Renal cortex interstitium (tissue), 11 donors: Measurements from ENCODE around the gene ANKRD2. TPM values are rescaled to one million over a fixed set of nuclear protein-coding genes. Genes with fewer than 3 reads are reported as not detected.
"Not testable (repeated sequence)": the region's sequence is repeated elsewhere in the genome, so short reads cannot be mapped to it uniquely, and the experiment has no call there.

Experiments used
- DNase-seq, 11 donors: peaks; one replicate each; pipeline ENCODE4 v3.0.0-alpha.2; 2013; ENCODE audit warnings: low read depth in 9 of 11, low spot score in 4 of 11; ENCODE audit errors: extremely low read depth in 1 of 11
- polyA plus RNA-seq, 3 donors: library from polyadenylated mRNA; unstranded; fragments of 120-200 nt; gene quantifications; one replicate each; pipeline ENCODE4 v1.2.1, GENCODE V29; 2013; ENCODE audit not compliant: insufficient read length in 3 of 3

The ANKRD2 gene
- polyA plus RNA-seq, 3 donors, result 0.42 to 0.65 (median 0.60) TPM

GRCh38 chr10:97566336-97566996 is 6.1 kb upstream of the ANKRD2 start:
- DNase-seq, result no peak

GRCh38 chr10:97567891-97568290 is 4.7 kb upstream of the ANKRD2 start:
- no peak for DNase-seq

DNA sequence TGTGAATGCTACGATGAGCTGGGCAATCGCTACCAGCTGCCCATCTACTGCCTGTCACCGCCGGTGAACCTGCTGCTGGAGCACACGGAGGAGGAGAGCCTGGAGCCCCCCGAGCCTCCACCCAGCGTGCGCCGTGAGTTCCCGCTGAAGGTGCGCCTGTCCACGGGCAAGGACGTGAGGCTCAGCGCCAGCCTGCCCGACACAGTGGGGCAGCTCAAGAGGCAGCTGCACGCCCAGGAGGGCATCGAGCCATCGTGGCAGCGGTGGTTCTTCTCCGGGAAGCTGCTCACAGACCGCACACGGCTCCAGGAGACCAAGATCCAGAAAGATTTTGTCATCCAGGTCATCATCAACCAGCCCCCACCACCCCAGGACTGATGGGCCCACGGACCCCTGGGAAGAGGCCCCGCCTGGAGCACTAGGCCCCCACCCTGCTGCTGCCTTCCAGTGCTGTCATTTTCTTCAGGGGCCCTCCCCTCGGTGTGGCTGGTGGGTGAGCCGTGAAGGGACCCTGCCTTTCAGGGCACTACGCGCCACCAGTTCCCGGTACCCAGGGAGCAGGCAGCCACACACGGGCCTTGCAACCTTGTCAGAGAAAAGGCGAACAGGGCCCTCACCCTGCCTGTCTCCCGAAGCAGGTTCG is 2.3 kb upstream of the ANKRD2 start:
- no peak for DNase-seq

DNA sequence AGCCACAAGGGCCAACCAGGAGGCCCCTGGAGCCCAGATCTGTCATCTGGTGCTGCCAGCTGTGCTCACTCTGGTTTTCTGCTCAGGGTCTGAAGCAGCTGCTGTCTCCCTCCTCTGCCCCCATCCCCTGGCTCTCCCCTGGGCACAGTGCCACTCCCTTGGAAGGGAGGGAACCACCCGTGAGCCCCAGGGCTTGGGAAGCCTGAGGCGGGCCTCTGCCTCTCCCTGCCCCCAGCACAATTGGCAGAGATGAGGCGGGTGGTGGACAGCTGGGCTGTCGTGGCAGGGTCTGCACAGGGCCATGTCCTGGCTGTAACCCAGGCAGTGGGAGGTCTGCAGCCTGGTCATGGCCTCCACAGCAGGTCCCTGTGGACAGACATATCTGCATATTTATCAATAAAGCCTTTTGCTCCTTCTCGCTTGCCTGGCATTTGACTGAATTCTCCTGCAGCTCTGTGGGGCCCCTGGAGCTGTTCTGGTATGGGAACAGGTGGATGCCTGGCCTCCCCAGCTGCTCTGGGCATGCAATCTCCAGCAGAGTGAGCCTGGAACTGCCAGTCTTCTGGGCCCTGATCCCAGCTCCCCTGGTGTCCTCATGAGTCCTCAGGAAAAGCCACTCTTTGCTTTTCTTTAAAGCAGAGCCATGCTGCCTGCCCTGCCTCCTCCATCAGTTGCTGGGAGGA is 1.6 kb upstream of the ANKRD2 start:
- no peak for DNase-seq

- no peak for DNase-seq
Observed at GRCh38 chr10:97571622-97572021, 957 bp upstream of the ANKRD2 start.

- DNase-seq, result no peak
Observed at GRCh38 chr10:97573021-97573420, 442 bp downstream of the ANKRD2 start.

GRCh38 chr10:97573672-97574071 is 1.1 kb downstream of the ANKRD2 start:
- no peak for DNase-seq

GRCh38 chr10:97574374-97575126 is 2.0 kb downstream of the ANKRD2 start:
- DNase-seq, result peak in 8 of 11 donors; percentile 31 to 86 (median 70)

DNA sequence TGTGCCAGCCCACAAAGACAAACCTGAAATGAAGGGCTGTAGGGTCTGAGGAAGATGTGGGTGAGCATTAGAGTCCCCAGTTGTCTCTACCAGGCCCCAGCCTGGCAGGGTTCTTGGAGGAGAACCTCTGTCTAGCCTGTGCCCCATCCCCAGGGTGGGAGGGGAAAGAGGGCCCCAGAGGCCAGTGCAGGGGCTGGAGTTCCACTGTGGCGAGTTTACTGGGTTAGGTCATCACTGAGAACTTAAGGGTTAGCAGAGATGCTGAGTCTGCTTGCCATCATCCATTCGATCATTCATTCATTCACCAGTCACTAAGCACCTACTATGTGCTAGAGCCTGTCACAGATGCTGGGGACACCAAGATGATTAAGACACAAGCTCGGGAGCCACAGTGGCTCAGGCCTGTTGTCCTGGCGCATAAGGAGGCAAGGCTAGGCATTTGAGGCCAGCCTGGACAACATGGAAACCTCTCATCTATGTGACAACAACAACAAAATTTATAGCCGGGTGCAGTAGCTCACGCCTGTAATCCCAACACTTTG is 2.6 kb downstream of the ANKRD2 start:
- no peak for DNase-seq

DNA sequence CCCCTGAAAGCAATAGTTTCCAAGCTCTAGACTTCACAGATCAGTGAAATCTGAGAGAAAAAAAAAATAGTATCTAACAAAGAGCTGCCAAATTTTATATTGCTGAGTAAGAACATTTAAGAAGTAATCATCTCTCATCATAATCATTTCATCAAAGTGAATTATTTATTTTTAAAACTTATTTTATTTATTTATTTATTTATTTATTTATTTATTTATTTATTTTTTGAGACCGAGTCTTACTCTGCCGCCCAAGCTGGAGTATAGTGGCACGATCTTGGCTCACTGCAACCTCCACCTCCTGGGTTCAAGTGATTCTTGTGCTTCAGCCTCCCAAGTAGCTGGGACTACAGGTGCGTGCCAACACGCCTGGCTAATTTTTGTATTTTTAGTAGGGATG is 3.9 kb downstream of the ANKRD2 start:
- DNase-seq, result not testable (repeated sequence)

DNA sequence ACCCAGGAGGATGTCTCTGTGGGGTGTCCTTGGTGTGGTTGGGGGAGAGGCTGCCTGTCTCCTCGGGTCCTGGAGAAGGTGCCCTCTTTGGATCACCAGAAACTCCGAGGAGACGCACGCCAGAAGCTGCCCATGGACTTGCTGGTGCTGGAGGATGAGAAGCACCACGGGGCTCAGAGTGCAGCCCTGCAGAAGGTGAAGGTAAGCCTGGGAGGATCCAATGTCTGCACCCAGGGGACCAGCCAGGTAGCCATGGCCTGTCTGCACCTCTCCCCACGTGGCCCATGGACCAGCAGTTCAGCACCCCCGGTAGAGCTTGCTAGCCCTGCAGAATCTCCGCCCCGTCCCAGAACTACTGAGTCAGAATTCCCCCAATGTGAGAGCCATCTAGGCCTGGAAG is 5.1 kb downstream of the ANKRD2 start:
- no peak for DNase-seq

DNA sequence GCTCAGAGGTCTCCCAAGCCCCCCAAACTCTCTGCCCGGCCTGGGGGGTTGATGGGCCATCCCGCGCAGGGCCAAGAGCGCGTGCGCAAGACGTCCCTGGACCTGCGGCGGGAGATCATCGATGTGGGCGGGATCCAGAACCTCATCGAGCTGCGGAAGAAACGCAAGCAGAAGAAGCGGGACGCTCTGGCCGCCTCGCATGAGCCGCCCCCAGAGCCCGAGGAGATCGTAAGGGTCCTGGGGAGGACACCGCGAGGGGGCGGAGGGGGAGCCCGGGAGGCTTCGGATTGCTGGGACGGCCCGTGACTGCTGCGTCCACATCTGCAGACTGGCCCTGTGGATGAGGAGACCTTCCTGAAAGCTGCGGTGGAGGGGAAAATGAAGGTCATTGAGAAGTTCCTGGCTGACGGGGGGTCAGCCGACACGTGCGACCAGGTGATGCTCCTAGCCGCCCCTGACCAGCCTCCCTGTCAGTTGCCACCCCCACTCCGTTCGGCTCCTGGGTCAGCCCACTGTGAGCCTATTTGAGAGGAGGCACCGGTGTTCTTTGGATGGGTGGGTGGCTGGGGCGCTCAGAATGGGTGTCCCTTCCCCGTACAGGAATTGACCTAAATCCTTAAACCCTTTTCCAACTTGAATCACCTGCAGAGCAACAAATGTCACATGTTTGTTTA is 5.7 kb downstream of the ANKRD2 start:
- DNase-seq, result no peak

DNA sequence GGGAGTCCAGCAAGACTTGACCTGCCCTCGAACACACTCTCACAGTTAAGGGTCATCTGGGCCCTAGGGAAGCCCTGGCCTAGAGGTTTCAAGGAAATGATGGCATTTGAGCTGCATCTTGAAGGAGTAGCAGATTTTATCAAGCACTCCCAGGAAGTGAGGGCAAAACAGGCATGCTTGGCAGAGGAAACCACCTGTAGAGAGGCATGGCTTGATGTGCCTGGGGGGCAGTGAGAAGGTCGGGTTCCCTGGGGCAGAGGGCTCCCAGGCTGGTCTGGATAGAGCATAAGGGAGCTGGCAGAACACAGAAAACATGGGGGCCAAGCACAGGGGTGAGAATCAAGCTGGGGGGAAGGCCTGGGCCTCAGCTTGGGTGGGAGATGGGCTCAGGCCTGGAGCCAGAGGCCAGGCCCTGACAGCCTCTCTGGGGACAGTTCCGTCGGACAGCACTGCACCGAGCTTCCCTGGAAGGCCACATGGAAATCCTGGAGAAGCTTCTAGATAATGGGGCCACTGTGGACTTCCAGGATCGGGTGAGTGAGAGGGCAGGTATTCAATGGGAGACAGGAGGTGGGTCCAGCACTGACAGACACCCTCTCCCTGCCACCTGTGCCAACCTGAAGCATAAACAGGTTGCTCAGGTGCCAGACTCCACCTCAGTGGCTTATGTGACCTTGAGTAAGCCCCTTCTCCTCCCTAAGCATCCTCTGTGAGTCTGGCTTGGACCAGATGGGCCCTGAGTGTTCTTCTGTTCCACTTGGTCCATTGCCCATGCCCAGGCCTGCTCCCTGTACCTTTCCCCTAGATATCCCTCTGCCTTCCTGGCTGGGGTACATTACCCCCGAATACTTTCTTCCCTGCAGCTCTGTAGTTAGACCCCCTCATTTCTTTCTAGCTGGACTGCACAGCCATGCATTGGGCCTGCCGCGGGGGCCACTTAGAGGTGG is 8.1 kb downstream of the ANKRD2 start:
- DNase-seq, result no peak

DNA sequence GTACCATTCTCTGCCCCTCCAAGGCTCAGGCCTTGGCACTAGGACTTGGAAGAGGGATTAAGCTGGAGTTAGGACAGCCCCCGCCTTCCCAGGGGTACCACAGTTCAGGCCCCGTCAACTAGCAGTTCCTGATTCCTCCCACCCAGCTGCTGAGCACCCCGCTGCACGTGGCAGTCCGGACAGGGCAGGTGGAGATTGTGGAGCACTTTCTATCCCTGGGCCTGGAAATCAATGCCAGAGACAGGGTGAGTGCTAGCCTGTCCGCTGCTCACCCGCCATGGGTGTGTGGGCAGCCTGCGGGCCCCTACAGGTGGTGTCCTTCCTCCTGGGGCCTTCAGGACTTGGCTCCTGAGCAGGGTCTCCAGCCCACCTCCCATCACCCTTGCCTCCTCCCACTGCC is 9.6 kb downstream of the ANKRD2 start:
- DNase-seq, result no peak

DNA sequence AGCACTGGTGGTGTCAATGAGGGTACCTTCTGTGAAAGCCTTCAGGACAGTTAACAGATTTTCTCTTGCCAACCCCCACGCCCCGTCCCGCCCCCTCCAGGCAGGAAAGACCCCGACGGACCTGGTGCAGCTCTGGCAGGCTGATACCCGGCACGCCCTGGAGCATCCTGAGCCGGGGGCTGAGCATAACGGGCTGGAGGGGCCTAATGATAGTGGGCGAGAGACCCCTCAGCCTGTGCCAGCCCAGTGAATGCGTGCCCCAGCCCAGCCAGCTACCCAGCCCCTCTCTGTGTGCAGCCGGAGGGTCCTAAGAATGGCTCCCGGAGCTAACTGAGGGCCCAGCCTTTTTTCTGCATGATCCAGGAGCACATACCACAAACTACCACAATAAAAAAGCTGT is 10.9 kb downstream of the ANKRD2 start:
- DNase-seq, result no peak

GRCh38 chr10:97584060-97584797 is 11.7 kb downstream of the ANKRD2 start, which contains the start of gene HOGA1:
Gene HOGA1 (plus strand): TSS chr10:97584389. CDS start chr10:97584704, 315 bp downstream.
- DNase-seq, result peak in 8 of 11 donors; percentile 25 to 57 (median 46)

GRCh38 chr10:97584798-97585438 is 12.3 kb downstream of the ANKRD2 start:
- DNase-seq, result no peak
